ENCODE measurements around the gene NMB. TPM values are rescaled to one million over a fixed set of nuclear protein-coding genes. Genes with fewer than 3 reads are reported as not detected.

Gene NMB
- total and polyA plus RNA-seq, 2 donors (not counting 1 experiment from before 2014, with no cell fraction given) = 1.5 to 3.6 TPM

DNA sequence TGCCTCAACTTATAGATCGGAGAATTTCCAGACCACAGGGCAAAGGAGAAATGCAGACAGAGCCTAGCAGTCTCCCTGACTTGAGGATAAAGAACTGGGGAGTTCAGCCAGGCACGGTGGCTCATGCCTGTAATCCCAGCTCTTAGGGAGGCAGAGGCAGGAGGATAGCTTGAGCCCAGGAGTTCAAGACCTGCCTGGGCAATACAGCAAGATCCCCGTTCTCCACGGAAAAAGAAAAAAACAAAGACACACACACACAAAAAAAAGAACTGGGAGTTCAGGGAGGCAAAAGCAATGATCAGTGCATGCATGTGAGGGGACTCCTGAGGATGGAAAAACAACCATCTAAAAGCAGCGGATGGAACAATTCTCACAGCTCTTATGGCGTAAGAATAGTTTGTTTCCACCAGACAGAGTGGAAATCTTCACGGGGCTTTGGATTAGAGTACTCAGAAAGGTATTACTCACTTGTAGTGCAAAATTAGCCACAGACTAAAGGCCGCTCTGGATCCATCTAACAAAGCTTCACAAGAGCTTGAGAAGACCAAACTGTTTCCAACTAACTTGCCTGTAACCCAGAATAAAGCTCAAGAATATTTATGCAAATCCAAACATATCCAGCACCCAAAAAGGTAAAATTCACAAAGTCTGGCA is 41.7 kb upstream of the NMB start:
- Histone ChIP-seq H3K27me3 (ENCODE audit: control insufficient read depth, insufficient read depth, low read length) (no peaks in the 10 kb centered on the region), H4K20me1 (ENCODE audit: control insufficient read depth, extremely low read depth, insufficient read depth, low read length) (no peaks in the 10 kb centered on the region)
- TF ChIP-seq, protein P1, sequence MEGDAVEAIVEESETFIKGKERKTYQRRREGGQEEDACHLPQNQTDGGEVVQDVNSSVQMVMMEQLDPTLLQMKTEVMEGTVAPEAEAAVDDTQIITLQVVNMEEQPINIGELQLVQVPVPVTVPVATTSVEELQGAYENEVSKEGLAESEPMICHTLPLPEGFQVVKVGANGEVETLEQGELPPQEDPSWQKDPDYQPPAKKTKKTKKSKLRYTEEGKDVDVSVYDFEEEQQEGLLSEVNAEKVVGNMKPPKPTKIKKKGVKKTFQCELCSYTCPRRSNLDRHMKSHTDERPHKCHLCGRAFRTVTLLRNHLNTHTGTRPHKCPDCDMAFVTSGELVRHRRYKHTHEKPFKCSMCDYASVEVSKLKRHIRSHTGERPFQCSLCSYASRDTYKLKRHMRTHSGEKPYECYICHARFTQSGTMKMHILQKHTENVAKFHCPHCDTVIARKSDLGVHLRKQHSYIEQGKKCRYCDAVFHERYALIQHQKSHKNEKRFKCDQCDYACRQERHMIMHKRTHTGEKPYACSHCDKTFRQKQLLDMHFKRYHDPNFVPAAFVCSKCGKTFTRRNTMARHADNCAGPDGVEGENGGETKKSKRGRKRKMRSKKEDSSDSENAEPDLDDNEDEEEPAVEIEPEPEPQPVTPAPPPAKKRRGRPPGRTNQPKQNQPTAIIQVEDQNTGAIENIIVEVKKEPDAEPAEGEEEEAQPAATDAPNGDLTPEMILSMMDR (conservative IDR thresholded peaks at IDR 0.05 in 1 of 2, IDR thresholded peaks at IDR 0.05 in 1 of 2; ENCODE audit: low read depth in 1 of 2, low read length in 2 of 2) = no peak
- no peak for TF ChIP-seq EZH2 (IDR thresholded peaks at IDR 0.05; ENCODE audit: low read length, missing control alignments)

DNA sequence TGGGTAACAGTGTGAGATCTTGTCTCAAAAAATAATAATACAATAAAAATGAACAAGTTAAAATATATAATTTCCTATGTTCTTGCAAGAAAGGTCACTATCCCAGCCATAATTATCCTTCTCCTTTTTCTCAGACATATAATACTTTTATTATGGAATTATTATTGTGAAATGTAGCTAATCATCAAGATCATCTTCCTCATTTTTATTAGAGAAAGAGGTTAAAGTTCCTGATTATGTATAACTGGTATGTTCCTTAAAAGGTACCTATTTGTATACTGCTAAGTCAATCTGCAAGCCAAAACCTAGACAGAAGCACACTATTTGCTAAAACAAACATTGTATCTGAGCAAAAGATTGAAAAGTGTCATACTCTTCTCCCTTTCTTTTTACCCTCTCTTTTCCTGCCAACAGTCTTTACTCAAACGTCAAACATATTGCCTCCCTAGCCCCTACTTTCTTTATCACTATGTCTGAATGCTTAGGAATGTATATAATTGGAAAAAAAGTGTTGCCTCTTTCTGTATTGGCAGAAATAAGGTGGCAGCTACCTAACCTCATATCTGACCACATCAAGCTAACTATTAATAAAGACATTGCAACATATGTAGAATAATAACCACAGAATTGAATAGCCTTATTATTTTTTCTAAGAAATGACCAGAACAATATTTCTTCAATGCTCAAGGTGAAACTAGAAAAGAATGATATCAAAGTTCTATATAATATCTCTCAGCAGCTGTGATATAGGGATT is 39.4 kb upstream of the NMB start:
- no peak for DNase-seq (ENCODE audit: low read depth in 2 of 2)
- H2AFZ ChIP-seq (ENCODE audit: low read length) = no peak overlapping the region
- no peak overlapping the region for H3K27ac ChIP-seq (ENCODE audit: insufficient read depth, low read length)
- H3K9ac ChIP-seq (ENCODE audit: insufficient read depth, low read length) = no peak overlapping the region
- no peaks in the 10 kb centered on the region for H3K36me3 ChIP-seq (ENCODE audit: control insufficient read depth, insufficient read depth, low read length)
- no peaks in the 10 kb centered on the region for H4K20me1 ChIP-seq (ENCODE audit: control insufficient read depth, extremely low read depth, insufficient read depth, low read length)
- TF ChIP-seq, protein P1 (conservative IDR thresholded peaks at IDR 0.05 in 1 of 2, IDR thresholded peaks at IDR 0.05 in 1 of 2; ENCODE audit: low read depth in 1 of 2, low read length in 2 of 2) = no peak
- no peak for TF ChIP-seq EZH2 (IDR thresholded peaks at IDR 0.05; ENCODE audit: low read length, missing control alignments)
- H3K9me3 ChIP-seq (ENCODE audit: control insufficient read depth, insufficient read depth, low read depth, low read length) = no peaks in the 10 kb centered on the region
- H3K79me2 ChIP-seq (ENCODE audit: control insufficient read depth, insufficient read depth, low read length) = peaks cover 80% of the 10 kb centered on the region
- no peaks in the 10 kb centered on the region for H3K4me1 ChIP-seq (ENCODE audit: control insufficient read depth, extremely low read depth, insufficient read depth, low read length)
- no peaks in the 10 kb centered on the region for H3K27me3 ChIP-seq (ENCODE audit: control insufficient read depth, insufficient read depth, low read length)
- H3K4me3 ChIP-seq (replicated peaks in 1 of 4; ENCODE audit: control extremely low read depth in 1 of 4, insufficient read depth in 1 of 4, low read depth in 3 of 4, low read length in 4 of 4) = no peak overlapping the region
- no peak overlapping the region for H3K4me2 ChIP-seq (ENCODE audit: extremely low read depth, insufficient read depth, low read length)

More for the DNA sequence above, 41.7 kb upstream of the NMB start:
- no peak overlapping the region for H2AFZ ChIP-seq (ENCODE audit: low read length)
- no peak overlapping the region for H3K4me2 ChIP-seq (ENCODE audit: extremely low read depth, insufficient read depth, low read length)
- H3K36me3 ChIP-seq (ENCODE audit: control insufficient read depth, insufficient read depth, low read length) = no peaks in the 10 kb centered on the region
- H3K9ac ChIP-seq (ENCODE audit: insufficient read depth, low read length) = no peak overlapping the region
- H3K4me1 ChIP-seq (ENCODE audit: control insufficient read depth, extremely low read depth, insufficient read depth, low read length) = no peaks in the 10 kb centered on the region
- no peak overlapping the region for H3K27ac ChIP-seq (ENCODE audit: insufficient read depth, low read length)
- H3K79me2 ChIP-seq (ENCODE audit: control insufficient read depth, insufficient read depth, low read length) = peaks cover 83% of the 10 kb centered on the region
- no peak for DNase-seq (ENCODE audit: low read depth in 2 of 2)
- H3K4me3 ChIP-seq (replicated peaks in 1 of 4; ENCODE audit: control extremely low read depth in 1 of 4, insufficient read depth in 1 of 4, low read depth in 3 of 4, low read length in 4 of 4) = no peak overlapping the region
- no peaks in the 10 kb centered on the region for H3K9me3 ChIP-seq (ENCODE audit: control insufficient read depth, insufficient read depth, low read depth, low read length)

DNA sequence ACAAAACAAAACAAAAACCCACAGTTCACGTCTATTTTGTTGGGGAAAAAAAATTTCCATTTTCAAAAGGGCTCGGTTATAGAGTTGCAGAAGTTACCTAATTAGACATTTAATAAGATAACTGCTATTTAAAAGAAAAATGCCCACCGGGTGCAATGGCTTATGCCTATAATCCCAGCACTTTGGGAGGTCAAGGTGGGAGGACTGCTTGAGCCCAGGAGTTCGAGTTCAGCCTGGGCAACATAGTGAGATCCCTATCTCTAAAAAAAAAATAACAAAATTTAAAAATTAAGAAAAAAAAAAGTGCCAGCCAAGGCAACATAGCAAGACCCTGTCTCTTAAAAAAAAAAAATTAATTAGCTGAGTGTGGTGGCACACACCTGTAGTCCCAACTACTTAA is 38.8 kb upstream of the NMB start:
- Histone ChIP-seq H3K4me2 (ENCODE audit: extremely low read depth, insufficient read depth, low read length) (no peak overlapping the region), H3K9me3 (ENCODE audit: control insufficient read depth, insufficient read depth, low read depth, low read length) (no peaks in the 10 kb centered on the region), H3K79me2 (ENCODE audit: control insufficient read depth, insufficient read depth, low read length) (peaks cover 81% of the 10 kb centered on the region), H3K4me3 (replicated peaks in 1 of 4; ENCODE audit: control extremely low read depth in 1 of 4, insufficient read depth in 1 of 4, low read depth in 3 of 4, low read length in 4 of 4) (no peak overlapping the region), H3K27me3 (ENCODE audit: control insufficient read depth, insufficient read depth, low read length) (no peaks in the 10 kb centered on the region), H3K36me3 (ENCODE audit: control insufficient read depth, insufficient read depth, low read length) (no peaks in the 10 kb centered on the region), H3K4me1 (ENCODE audit: control insufficient read depth, extremely low read depth, insufficient read depth, low read length) (no peaks in the 10 kb centered on the region), H2AFZ (ENCODE audit: low read length) (no peak overlapping the region), H3K9ac (ENCODE audit: insufficient read depth, low read length) (no peak overlapping the region), H4K20me1 (ENCODE audit: control insufficient read depth, extremely low read depth, insufficient read depth, low read length) (no peaks in the 10 kb centered on the region), H3K27ac (ENCODE audit: insufficient read depth, low read length) (no peak overlapping the region)
- TF ChIP-seq EZH2 (IDR thresholded peaks at IDR 0.05; ENCODE audit: low read length, missing control alignments) = no peak
- TF ChIP-seq, protein P1 (conservative IDR thresholded peaks at IDR 0.05 in 1 of 2, IDR thresholded peaks at IDR 0.05 in 1 of 2; ENCODE audit: low read depth in 1 of 2, low read length in 2 of 2) = no peak
- DNase-seq (ENCODE audit: low read depth in 2 of 2) = no peak

All from fibroblast of lung (primary cell).